RCC 7860 (cell line): ENCODE measurements around the gene DNAH11.
"Not testable (repeated sequence)": the region's sequence is repeated elsewhere in the genome, so short reads cannot be mapped to it uniquely, and the experiment has no call there.

Experiments used
- DNase-seq: peaks from one replicate; pipeline ENCODE4 v3.0.0-alpha.2; 2015; ENCODE audit warnings: low spot score
- FAIRE-seq: peaks from 2 replicates; lab custom pipeline; 2012; peaks lifted over from hg19 to GRCh38; lab: Jason Lieb, UNC

Gene DNAH11

GRCh38 chr7:21616091-21616490 lies 73.3 kb downstream of the DNAH11 start:
- no peak for DNase-seq
- no peak for FAIRE-seq

GRCh38 chr7:21616796-21617436 lies 74.1 kb downstream of the DNAH11 start:
- FAIRE-seq, result peak; percentile 48
- peak; percentile 62 for DNase-seq

- DNase-seq, result no peak
- FAIRE-seq, result no peak
These were observed 74.7 kb downstream of the DNAH11 start for GRCh38 chr7:21617513-21617912.

- FAIRE-seq (peak; percentile 82), DNase-seq (peak; percentile 64)
These were observed 75.1 kb downstream of the DNAH11 start for GRCh38 chr7:21617916-21618390.

GRCh38 chr7:21618706-21619105 lies 75.9 kb downstream of the DNAH11 start:
- no peak for FAIRE-seq
- no peak for DNase-seq

- DNase-seq (no peak), FAIRE-seq (no peak)
These were observed 77.2 kb downstream of the DNAH11 start for GRCh38 chr7:21620054-21620453.

GRCh38 chr7:21624320-21624719 lies 81.5 kb downstream of the DNAH11 start:
- no peak for FAIRE-seq
- DNase-seq, result no peak

GRCh38 chr7:21636694-21637093 lies 93.9 kb downstream of the DNAH11 start:
- FAIRE-seq, result no peak
- no peak for DNase-seq

- DNase-seq (no peak), FAIRE-seq (no peak)
These were observed 96.5 kb downstream of the DNAH11 start for GRCh38 chr7:21639206-21639868.

GRCh38 chr7:21640105-21640504 lies 97.3 kb downstream of the DNAH11 start:
- FAIRE-seq (no peak), DNase-seq (no peak)

- DNase-seq, result no peak
- no peak for FAIRE-seq
These were observed 98.7 kb downstream of the DNAH11 start for GRCh38 chr7:21641546-21641945.

- no peak for FAIRE-seq
- no peak for DNase-seq
These were observed 99.6 kb downstream of the DNAH11 start for GRCh38 chr7:21642422-21642821.

GRCh38 chr7:21651697-21652096 lies 108.9 kb downstream of the DNAH11 start:
- FAIRE-seq, result no peak

GRCh38 chr7:21653623-21654022 lies 110.8 kb downstream of the DNAH11 start:
- FAIRE-seq, result no peak

More at GRCh38 chr7:21651697-21652096, 108.9 kb downstream of the DNAH11 start:
- no peak for DNase-seq

GRCh38 chr7:21656081-21656480 lies 113.2 kb downstream of the DNAH11 start:
- no peak for FAIRE-seq
- no peak for DNase-seq

More at GRCh38 chr7:21653623-21654022, 110.8 kb downstream of the DNAH11 start:
- no peak for DNase-seq

GRCh38 chr7:21656796-21657195 lies 114.0 kb downstream of the DNAH11 start:
- DNase-seq, result no peak
- FAIRE-seq, result no peak

GRCh38 chr7:21670496-21670895 lies 127.7 kb downstream of the DNAH11 start:
- DNase-seq, result no peak
- FAIRE-seq, result no peak

GRCh38 chr7:21671859-21672258 lies 129.0 kb downstream of the DNAH11 start:
- DNase-seq (no peak), FAIRE-seq (no peak)

GRCh38 chr7:21675255-21675654 lies 132.4 kb downstream of the DNAH11 start:
- FAIRE-seq, result no peak

GRCh38 chr7:21690705-21691104 lies 147.9 kb downstream of the DNAH11 start:
- DNase-seq (no peak), FAIRE-seq (no peak)

More at GRCh38 chr7:21675255-21675654, 132.4 kb downstream of the DNAH11 start:
- no peak for DNase-seq

GRCh38 chr7:21691146-21691545 lies 148.3 kb downstream of the DNAH11 start:
- FAIRE-seq, result peak; percentile 45

GRCh38 chr7:21700587-21700986 lies 157.7 kb downstream of the DNAH11 start:
- not testable (repeated sequence) for DNase-seq, FAIRE-seq

More at GRCh38 chr7:21691146-21691545, 148.3 kb downstream of the DNAH11 start:
- not testable (repeated sequence) for DNase-seq
